Measurements from ENCODE around the gene IL22RA1.

DNA sequence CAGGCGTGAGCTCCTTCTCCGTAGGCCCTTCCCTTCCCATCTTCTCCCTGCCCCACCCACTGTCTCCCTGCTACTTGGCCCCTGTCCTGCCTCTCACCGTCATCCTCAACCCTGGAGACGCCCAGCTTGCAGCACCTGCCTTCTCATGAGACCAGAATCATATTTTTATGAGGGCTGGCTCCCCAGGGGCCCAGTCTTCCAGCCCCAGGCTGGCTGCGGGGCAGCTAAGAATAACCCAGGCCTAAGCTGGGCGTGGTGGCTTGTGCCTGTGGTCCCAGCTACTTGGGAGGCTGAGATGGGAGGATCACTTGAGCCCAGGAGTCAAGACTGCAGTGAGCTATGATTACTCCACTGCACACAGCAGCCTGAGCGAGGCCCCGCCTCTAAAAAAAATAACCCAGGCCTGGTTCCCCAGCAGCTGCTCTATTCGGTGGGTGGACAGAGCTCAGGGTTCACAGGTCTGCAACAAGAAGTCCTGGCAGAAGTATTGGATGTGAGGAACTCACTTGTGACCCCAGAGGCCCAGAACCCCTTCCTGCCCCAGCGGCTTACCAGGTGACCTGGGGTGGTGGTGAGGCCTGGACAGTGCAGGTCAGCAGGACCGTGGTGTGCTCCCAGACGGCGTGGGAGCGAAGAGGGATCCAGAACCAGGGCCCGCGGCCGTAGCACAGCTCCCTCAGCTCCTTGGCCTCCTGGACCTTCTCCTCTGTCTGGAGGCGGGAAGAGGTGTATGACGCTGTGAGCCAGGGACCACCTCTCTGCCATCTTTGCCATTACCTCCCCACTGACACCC, 37.4 kb downstream of the IL22RA1 start:
- TF ChIP-seq, protein P1, sequence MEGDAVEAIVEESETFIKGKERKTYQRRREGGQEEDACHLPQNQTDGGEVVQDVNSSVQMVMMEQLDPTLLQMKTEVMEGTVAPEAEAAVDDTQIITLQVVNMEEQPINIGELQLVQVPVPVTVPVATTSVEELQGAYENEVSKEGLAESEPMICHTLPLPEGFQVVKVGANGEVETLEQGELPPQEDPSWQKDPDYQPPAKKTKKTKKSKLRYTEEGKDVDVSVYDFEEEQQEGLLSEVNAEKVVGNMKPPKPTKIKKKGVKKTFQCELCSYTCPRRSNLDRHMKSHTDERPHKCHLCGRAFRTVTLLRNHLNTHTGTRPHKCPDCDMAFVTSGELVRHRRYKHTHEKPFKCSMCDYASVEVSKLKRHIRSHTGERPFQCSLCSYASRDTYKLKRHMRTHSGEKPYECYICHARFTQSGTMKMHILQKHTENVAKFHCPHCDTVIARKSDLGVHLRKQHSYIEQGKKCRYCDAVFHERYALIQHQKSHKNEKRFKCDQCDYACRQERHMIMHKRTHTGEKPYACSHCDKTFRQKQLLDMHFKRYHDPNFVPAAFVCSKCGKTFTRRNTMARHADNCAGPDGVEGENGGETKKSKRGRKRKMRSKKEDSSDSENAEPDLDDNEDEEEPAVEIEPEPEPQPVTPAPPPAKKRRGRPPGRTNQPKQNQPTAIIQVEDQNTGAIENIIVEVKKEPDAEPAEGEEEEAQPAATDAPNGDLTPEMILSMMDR (IDR thresholded peaks at IDR 0.05): no peak
- TF ChIP-seq POLR2A (IDR thresholded peaks at IDR 0.05) (no peak), POLR2AphosphoS5 (IDR thresholded peaks at IDR 0.05) (no peak), EP300 (IDR thresholded peaks at IDR 0.05) (no peak)
